Stimulated activated CD4-positive, alpha-beta T cell treated with anti-CD3 and anti-CD28 coated beads, Interleukin-12 subunit alpha, Interleukin-12 subunit beta, amount 100 ng/mL, for 4 hours (primary cell): Measurements from ENCODE around the gene KCNJ1.

ENCODE experiments used
- DNase-seq: peaks from one replicate; pipeline ENCODE4 v3.0.0-alpha.2; 2020

KCNJ1 gene

DNA sequence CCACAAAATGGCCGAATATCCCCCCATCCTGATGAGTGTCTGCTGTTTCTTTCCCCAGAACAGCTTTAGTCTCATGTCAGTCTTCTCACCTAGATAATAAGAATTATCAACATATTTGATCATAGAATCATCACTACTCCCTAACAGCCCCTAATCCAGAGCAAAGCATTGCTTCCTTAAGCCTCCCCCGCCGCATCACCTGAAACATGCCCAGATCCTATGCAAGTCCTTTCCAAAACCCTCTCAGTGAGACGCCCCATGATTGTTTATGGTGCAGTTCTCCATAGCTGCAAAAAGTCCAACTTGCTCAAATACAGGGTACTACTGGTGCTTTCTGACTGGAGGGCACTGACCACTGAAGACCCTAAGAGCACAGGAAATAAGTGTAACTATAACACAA, 20.1 kb downstream of the KCNJ1 start:
- no peak for DNase-seq

DNA sequence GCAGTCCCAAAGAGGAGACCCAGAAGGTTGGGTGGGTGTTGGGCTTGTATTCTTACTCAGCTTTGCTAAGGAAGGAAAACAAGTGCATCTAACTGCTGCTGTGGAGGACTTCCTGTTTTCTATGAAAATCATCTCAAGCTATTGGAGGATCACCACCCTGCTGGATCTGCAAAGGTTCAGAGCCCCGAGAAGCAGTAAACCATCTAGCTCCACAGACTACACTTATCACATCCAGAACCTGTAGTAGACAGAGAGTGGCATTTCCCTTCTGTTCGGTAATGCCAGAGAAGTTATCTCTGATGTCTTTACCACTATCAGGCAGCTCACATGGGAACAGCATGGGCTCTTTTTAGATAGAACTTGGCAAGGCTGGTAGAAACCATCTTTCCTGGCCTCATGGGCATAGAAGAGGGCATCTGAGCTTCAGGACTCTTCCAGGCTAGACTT, 21.7 kb downstream of the KCNJ1 start:
- no peak for DNase-seq

DNA sequence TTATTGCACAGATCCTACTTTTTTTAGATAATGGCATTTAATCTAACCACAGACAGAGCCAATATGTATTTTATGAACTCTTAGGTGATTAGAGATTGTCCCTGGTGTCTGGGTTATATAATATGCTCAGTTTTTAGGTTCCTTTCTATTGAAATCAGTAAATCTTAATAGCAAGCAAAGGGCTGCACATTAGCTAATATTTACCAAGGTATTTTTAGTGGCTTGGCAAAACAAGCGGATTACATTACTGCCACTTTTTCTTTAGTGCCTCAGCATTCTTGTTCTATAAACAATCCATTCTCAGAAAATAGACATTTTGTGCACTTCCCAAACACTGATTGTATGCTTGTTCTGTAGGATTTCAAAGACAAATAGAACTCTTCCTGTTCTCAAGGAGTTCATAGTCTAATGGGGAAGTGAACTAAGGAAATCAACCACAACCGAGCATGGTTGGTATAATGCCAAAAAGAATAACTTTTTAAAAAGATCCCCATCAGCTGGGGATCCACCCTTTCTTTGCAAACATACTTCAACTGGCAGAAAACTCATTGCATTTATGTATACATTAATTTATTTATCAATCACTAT, 23.8 kb downstream of the KCNJ1 start:
- no peak for DNase-seq

- DNase-seq: no peak
These were observed 25.5 kb downstream of the KCNJ1 start for GRCh38 chr11:128841461-128842072.

DNA sequence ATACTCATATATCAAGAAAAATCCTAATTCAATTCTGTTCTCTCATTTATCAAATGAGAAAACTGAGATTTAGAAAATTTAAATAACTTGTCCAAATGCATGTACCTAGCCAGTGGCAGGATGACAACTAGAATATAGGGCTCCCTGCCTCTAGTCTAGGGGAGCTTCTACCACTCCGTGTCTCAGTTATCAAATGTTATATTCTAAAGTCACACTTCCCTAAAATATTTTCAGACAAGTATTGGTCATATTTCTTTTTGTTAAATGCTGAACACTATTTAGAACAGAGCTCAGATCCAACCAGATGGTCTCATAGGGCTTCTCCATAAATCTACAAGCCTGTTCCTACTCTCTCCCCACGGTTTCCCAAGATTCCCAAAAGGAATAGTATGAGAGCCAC, 26.3 kb downstream of the KCNJ1 start:
- DNase-seq: no peak

GRCh38 chr11:128840137-128840536, 27.0 kb downstream of the KCNJ1 start:
- DNase-seq: no peak

- DNase-seq: no peak
These were observed 28.0 kb downstream of the KCNJ1 start for GRCh38 chr11:128839081-128839480.

DNA sequence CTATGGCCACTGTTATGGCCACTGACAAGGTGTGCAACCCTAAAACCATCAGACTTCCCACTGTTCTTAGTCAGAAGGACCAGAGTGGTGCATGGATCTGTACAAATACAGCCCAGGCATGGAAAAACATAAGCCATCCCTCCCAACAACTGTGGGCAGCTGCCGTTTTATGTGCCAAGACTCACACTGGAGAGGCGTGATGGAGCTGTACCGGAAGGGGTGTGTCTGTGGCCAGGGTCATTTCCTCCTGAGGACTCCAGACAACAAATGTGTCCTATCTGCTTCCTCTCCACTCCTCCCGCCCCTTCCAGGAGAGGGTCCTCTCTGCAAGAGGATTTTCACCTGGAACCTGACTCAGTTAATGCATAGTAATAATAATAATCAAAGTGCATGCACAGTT, 29.5 kb downstream of the KCNJ1 start:
- DNase-seq: no peak

GRCh38 chr11:128835741-128836430, 31.2 kb downstream of the KCNJ1 start:
- DNase-seq: no peak

- DNase-seq: no peak
These were observed 32.9 kb downstream of the KCNJ1 start for GRCh38 chr11:128834157-128834556.

DNA sequence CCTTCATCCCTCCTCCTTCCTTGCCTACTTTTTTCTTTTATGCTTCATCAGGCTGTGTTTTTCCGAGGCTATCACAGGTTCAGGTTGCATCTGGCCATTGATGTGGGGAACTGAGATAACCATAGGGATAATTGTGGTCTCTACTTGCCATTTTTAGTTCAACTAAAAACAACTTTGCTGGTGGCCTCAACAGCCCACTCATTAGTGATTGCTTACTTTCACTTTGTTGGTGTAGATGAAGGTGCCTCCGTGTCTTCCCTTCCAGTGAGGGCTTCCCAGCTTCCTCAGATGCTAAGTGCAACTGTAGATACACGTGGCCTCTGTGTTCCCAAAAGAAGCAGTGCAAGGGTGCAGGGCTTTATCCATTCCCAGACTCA, 35.0 kb downstream of the KCNJ1 start:
- DNase-seq: no peak

- DNase-seq: peak; percentile 87
These were observed 35.6 kb downstream of the KCNJ1 start for GRCh38 chr11:128831174-128832120.

DNA sequence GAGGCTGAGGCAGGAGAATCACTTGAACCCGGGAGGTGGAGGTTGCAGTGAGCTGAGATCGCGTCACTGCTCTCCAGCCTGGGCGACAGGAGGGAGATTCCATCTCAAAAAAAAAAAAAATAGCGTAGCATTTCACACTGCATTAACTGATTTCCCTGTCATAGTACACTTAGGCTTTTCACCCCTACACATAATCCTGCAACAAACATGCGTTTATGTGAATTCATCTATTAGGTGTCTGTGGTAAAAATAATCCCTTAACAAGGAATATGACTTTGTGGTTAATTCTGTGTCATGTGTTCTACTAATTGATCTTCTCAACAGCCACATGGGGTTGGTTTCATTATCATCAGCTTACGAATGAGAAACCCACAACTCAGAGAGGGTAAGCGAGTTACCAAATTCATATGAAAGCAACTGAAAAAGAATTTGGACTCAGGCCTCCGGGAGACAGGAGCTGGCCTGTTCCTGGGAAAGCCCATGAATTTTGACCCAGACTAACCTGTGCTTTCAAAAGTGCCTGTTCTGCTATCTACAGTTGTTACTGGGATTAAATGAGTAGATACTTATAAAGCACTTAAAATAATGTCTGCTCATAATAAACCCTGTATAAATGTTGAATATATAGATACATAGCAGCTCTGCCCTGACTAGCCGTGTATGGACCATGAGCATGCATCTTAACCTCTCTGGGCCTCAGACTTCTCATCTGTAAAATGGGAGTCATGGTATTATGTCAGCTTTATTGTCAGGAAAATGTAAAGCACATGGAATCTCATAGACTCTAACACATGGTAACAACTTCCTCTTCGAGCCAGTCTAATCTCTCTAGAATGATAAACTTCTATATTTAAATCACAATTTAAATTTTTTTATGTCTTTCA, 36.6 kb downstream of the KCNJ1 start:
- DNase-seq: no peak

DNA sequence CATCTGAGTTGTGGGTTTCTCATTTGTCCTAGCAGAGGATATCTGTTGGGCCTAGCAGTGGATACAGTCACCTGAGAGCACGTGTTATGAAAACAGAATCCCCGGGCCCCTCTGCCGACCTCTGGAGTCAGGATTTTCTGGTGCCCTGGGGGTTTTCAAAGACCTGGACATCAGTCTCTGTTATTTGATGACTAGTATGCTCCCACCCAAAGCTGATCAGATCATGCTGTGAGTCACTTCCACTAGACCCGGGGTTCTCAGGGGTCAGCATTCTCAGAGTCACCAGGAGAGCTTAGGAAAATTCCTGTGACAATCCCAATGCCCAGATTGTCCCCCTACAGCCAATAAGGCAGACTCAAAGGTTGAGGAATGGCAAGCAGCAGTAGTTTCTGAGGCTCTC, 38.7 kb downstream of the KCNJ1 start:
- DNase-seq: no peak

DNA sequence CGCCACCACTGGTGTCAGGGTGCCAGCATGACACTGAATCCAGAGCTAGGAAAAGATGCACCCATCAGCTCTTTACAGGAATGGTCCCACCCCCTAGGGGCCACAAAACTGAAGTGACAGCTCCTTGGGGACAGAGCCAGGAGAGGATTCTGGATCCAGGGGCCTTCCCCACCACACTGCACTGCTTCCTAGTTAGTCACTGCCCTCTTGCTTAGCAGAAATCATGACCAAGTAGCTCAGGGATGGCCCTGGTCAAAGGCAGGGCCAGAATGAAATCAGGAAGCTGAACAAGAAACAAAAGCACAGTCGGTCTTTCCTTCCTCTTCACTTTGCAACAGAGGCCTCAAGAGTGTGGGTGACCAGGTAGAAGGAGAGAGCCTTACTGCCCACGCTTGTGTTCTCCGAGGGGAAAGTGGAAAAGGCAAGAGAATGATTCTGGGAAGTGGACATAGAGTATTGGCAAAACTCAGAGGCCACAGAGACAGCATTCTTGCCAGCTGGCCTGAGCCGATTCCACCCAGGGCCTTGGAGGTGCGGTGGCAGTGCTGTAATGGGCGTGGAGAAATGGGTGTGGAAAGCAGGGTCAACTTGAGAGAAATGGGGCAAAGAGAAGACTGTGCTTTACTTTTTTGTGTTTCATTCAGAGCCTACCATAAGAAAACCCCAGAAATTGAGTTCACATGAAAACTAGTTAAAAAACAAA, 39.8 kb downstream of the KCNJ1 start:
- DNase-seq: no peak

- DNase-seq: no peak
These were observed 41.9 kb downstream of the KCNJ1 start for GRCh38 chr11:128825050-128825784.

- DNase-seq: no peak
These were observed 42.7 kb downstream of the KCNJ1 start for GRCh38 chr11:128824191-128825049.

- no peak for DNase-seq
These were observed 43.3 kb downstream of the KCNJ1 start for GRCh38 chr11:128823753-128824152.

- no peak for DNase-seq
These were observed 45.0 kb downstream of the KCNJ1 start for GRCh38 chr11:128822130-128822529.

- DNase-seq: no peak
These were observed 45.5 kb downstream of the KCNJ1 start for GRCh38 chr11:128821556-128821955.
